GM23338 (cell line): ENCODE data around the gene ASXL3. TPM values are rescaled to one million over a fixed set of nuclear protein-coding genes. Genes with fewer than 3 reads are reported as not detected.

ENCODE experiments used
- ATAC-seq: fragments of 200-7000 bp; cut with Tn5 transposase; 3 replicates; pipeline ENCODE4 v1.9.1; 2020
- DNase-seq: peaks from one replicate; pipeline ENCODE4 v3.0.0-alpha.2; 2015; ENCODE audit warnings: low spot score
- H2AFZ ChIP-seq: fragments of 200-600 bp; sonication (generic); 2 replicates; pipeline ENCODE4 v1.8.0; 2016; ENCODE audit warnings: antibody characterized with exemption, mild to moderate bottlenecking, moderate library complexity
- H3F3A ChIP-seq: fragments of 200-600 bp; sonication (generic); replicated peaks from 2 replicates; pipeline ENCODE4 v1.8.0; 2017; ENCODE audit warnings: antibody characterized with exemption, mixed run types, low read depth
- H3K27ac ChIP-seq: fragments of 200-600 bp; sonication (generic); 2 replicates; pipeline ENCODE4 v1.6.1; 2016; ENCODE audit warnings: low read depth
- H3K27me3 ChIP-seq: fragments of 200-600 bp; sonication (generic); 2 replicates; pipeline ENCODE4 v1.8.0; 2016; ENCODE audit warnings: mild to moderate bottlenecking, mixed run types, moderate library complexity; ENCODE audit not compliant: insufficient read depth
- H3K36me3 ChIP-seq: fragments of 200-600 bp; sonication (generic); 2 replicates; pipeline ENCODE4 v1.8.0; 2016; ENCODE audit warnings: mild to moderate bottlenecking; ENCODE audit not compliant: insufficient read depth
- H3K4me1 ChIP-seq: fragments of 200-600 bp; sonication (generic); 2 replicates; pipeline ENCODE4 v1.8.0; 2016; ENCODE audit warnings: mild to moderate bottlenecking, moderate library complexity; ENCODE audit not compliant: insufficient read depth
- H3K4me2 ChIP-seq: fragments of 200-600 bp; sonication (generic); 2 replicates; pipeline ENCODE4 v1.7.1; 2017; ENCODE audit warnings: mixed run types
- H3K4me3 ChIP-seq: fragments of 200-600 bp; sonication (generic); 2 replicates; pipeline ENCODE4 v1.6.1; 2016; ENCODE audit warnings: mixed run types
- H3K79me2 ChIP-seq: fragments of 200-600 bp; sonication (generic); replicated peaks from 2 replicates; pipeline ENCODE4 v1.8.0; 2017; ENCODE audit warnings: mild to moderate bottlenecking; ENCODE audit not compliant: insufficient read depth
- H3K9me2 ChIP-seq: fragments of 200-600 bp; sonication (generic); 2 replicates; pipeline ENCODE4 v1.8.0; 2017; ENCODE audit not compliant: insufficient read depth
- H4K20me1 ChIP-seq: fragments of 200-600 bp; sonication (generic); replicated peaks from 2 replicates; pipeline ENCODE4 v1.8.0; 2017; ENCODE audit warnings: mild to moderate bottlenecking; ENCODE audit not compliant: insufficient read depth
- H3K27ac Mint-ChIP-seq: 2 replicates; pipeline ENCODE4 v1.8.0; 2020; ENCODE audit warnings: inconsistent platforms, mild to moderate bottlenecking, moderate library complexity, mixed read lengths
- H3K27me3 Mint-ChIP-seq: 3 replicates; pipeline ENCODE4 v1.8.0; 2022; ENCODE audit warnings: low read depth, mild to moderate bottlenecking, moderate library complexity, mixed read lengths, inconsistent platforms; ENCODE audit not compliant: insufficient read depth, poor library complexity
- H3K36me3 Mint-ChIP-seq: 3 replicates; pipeline ENCODE4 v1.8.0; 2021; ENCODE audit warnings: low read depth, mild to moderate bottlenecking, inconsistent platforms, moderate library complexity, mixed read lengths
- H3K4me1 Mint-ChIP-seq: 3 replicates; pipeline ENCODE4 v1.8.0; 2020; ENCODE audit warnings: mild to moderate bottlenecking, inconsistent platforms, mixed read lengths
- H3K4me3 Mint-ChIP-seq: 3 replicates; pipeline ENCODE4 v1.8.0; 2021; ENCODE audit warnings: moderate library complexity, mild to moderate bottlenecking, inconsistent platforms, mixed read lengths
- H3K9me3 Mint-ChIP-seq: 3 replicates; pipeline ENCODE4 v1.8.0; 2020; ENCODE audit warnings: moderate library complexity, mild to moderate bottlenecking, inconsistent platforms, mixed read lengths
- CREB1 ChIP-seq: fragments of 250-450 bp; sonication (Bioruptor Pico); IDR thresholded peaks from 2 replicates; pipeline ENCODE4 v1.5.0; 2020; ENCODE audit warnings: low read depth, mild to moderate bottlenecking, moderate library complexity
- CTCF ChIP-seq, 2 experiments: fragments of 200-600 bp in 1 of 2; sonication (generic) in 1 of 2; conservative IDR thresholded peaks; 2 replicates each; pipeline versions ENCODE4 v1.5.1 to v1.6.1; 2016 to 2017; ENCODE audit warnings: antibody characterized with exemption in 2 of 2, low read depth in 2 of 2, mild to moderate bottlenecking in 2 of 2, moderate library complexity in 1 of 2
- ETS1 ChIP-seq: IDR thresholded peaks from 2 replicates; pipeline ENCODE4 v1.6.1; 2016; ENCODE audit warnings: antibody characterized with exemption
- EZH2 ChIP-seq: fragments of 200-600 bp; sonication (generic); IDR thresholded peaks from one replicate; pipeline ENCODE4 v1.8.0; 2017; ENCODE audit warnings: antibody characterized with exemption, mild to moderate bottlenecking, low read depth; ENCODE audit not compliant: unreplicated experiment
- EZH2phosphoT487 ChIP-seq: fragments of 200-600 bp; sonication (generic); IDR thresholded peaks from one replicate; pipeline ENCODE4 v1.8.1; 2018; ENCODE audit warnings: antibody characterized with exemption; ENCODE audit not compliant: unreplicated experiment
- JUNB ChIP-seq: IDR thresholded peaks from one replicate; pipeline ENCODE4 v1.6.1; 2016; ENCODE audit warnings: antibody characterized with exemption; ENCODE audit not compliant: unreplicated experiment
- NANOG ChIP-seq: IDR thresholded peaks from 2 replicates; pipeline ENCODE4 v1.6.1; 2016; ENCODE audit warnings: antibody characterized with exemption, borderline replicate concordance
- POLR2AphosphoS5 ChIP-seq: IDR thresholded peaks from 2 replicates; pipeline ENCODE4 v1.6.1; 2016; ENCODE audit warnings: antibody characterized with exemption, low read depth
- REST ChIP-seq: IDR thresholded peaks from one replicate; pipeline ENCODE4 v1.6.1; 2018; ENCODE audit warnings: antibody characterized with exemption; ENCODE audit not compliant: unreplicated experiment
- STAT1 ChIP-seq: IDR thresholded peaks from one replicate; pipeline ENCODE4 v1.6.1; 2016; ENCODE audit warnings: antibody characterized with exemption; ENCODE audit not compliant: unreplicated experiment
- ZNF114 ChIP-seq: fragments of 250-450 bp; sonication (Bioruptor Pico); IDR thresholded peaks from 2 replicates; pipeline ENCODE4 v1.5.0; 2020; ENCODE audit warnings: mild to moderate bottlenecking, moderate library complexity
- ZNF331 ChIP-seq: fragments of 250-450 bp; sonication (Bioruptor Pico); IDR thresholded peaks from 2 replicates; pipeline ENCODE4 v1.5.0; 2020; ENCODE audit warnings: low read depth, mild to moderate bottlenecking, moderate library complexity
- ZNF462 ChIP-seq: fragments of 250-450 bp; sonication (Bioruptor Pico); IDR thresholded peaks from 2 replicates; pipeline ENCODE4 v1.5.0; 2020; ENCODE audit warnings: mild to moderate bottlenecking, moderate library complexity
- polyA plus RNA-seq: library from polyadenylated mRNA; unstranded; fragments of >200 nt; fragmentation: Nextera tagmentation; extraction: Ambion mirVana; gene quantifications from 2 replicates; pipeline ENCODE4 v1.2.1, GENCODE V29; 2016
- total RNA-seq: library from RNA; depleted of rRNA; stranded (reverse); fragments of >200 nt; shearing (Covaris generic); gene quantifications from 2 replicates; pipeline ENCODE4 v1.2.3, GENCODE V29; 2014

ASXL3 gene
- total and polyA plus RNA-seq, 2 experiments from 2014 or later = 0.23 to 1.4 TPM

- Mint-ChIP-seq H3K27ac (peak overlapping the region; percentile 93), H3K36me3 (no peaks in the 10 kb centered on the region), H3K27me3 (no peaks in the 10 kb centered on the region), H3K4me3 (no peak overlapping the region), H3K4me1 (peaks cover 29% of the 10 kb centered on the region), H3K9me3 (no peaks in the 10 kb centered on the region; the same call in 2 of the 3 replicates)
- Histone ChIP-seq H3K9me2 (no peaks in the 10 kb centered on the region), H3K4me1 (peaks cover 18% of the 10 kb centered on the region), H3K27me3 (no peaks in the 10 kb centered on the region), H4K20me1 (no peaks in the 10 kb centered on the region), H2AFZ (no peak overlapping the region), H3K36me3 (no peaks in the 10 kb centered on the region), H3K4me3 (0 out of 2 replicates have a peak overlapping the region, but pooled peaks have one; percentile 6), H3K79me2 (no peaks in the 10 kb centered on the region), H3K4me2 (peak overlapping the region; percentile 35), H3K27ac (no peak overlapping the region), H3F3A (no peaks in the 10 kb centered on the region)
- no peak for ATAC-seq
- DNase-seq = no peak
- TF ChIP-seq ETS1 (no peak), NANOG (no peak), STAT1 (no peak), REST (no peak), EZH2phosphoT487 (no peak), ZNF331 (CRISPR knock-in tag) (no peak), CTCF (conservative IDR thresholded peaks at IDR 0.05; ENCODE audit: low read depth in 2 of 2) (no peak), POLR2AphosphoS5 (no peak), ZNF114 (no peak), ZNF462 (CRISPR knock-in tag) (no peak), JUNB (no peak), CREB1 (no peak), EZH2 (no peak)
These were observed 18.3 kb downstream of the ASXL3 start for GRCh38 chr18:33596178-33596854.
